HepG2 (cell line): ENCODE results near the gene GRIK2.

ENCODE experiments used
- CEBPZ ChIP-seq: IDR thresholded peaks from 2 replicates; pipeline ENCODE4 v1.6.1; 2012; ENCODE audit warnings: low read length, improper control_type of control experiment
- CTCF ChIP-seq: sonication (generic); formaldehyde crosslinking; IDR thresholded peaks from 2 replicates; pipeline ENCODE4 v1.5.0; 2020; ENCODE audit warnings: mild to moderate bottlenecking, missing genetic modification reagents, moderate library complexity
- EZH2 ChIP-seq: conservative IDR thresholded peaks from 2 replicates; pipeline ENCODE4 v1.6.1; 2012; ENCODE audit warnings: mild to moderate bottlenecking, low read depth, low read length, moderate library complexity
- GTF2F1 ChIP-seq: fragments of 150-350 bp; IDR thresholded peaks from 2 replicates; pipeline ENCODE4 v1.6.1; 2014; ENCODE audit warnings: low read length
- HCFC1 ChIP-seq: fragments of 150-350 bp; IDR thresholded peaks from 2 replicates; pipeline ENCODE4 v1.6.1; 2014; ENCODE audit warnings: low read depth, low read length
- MAZ ChIP-seq, 2 experiments: sonication (generic) in 1 of 2; formaldehyde crosslinking in 1 of 2; IDR thresholded peaks; 2 replicates each; pipeline versions ENCODE4 v1.5.0 to v1.6.1; 2012 to 2020; ENCODE audit warnings: low read depth in 2 of 2, mild to moderate bottlenecking in 2 of 2, borderline replicate concordance in 1 of 2, improper control_type of control experiment in 1 of 2, low read length in 1 of 2, missing genetic modification reagents in 1 of 2, moderate library complexity in 1 of 2
- MED8 ChIP-seq: sonication (generic); formaldehyde crosslinking; IDR thresholded peaks from 2 replicates; pipeline ENCODE4 v1.8.1; 2023; ENCODE audit warnings: mild to moderate bottlenecking, missing genetic modification reagents; ENCODE audit not compliant: insufficient replicate concordance
- PRPF4 ChIP-seq: fragments of 200-400 bp; formaldehyde crosslinking; IDR thresholded peaks from 2 replicates; pipeline ENCODE4 v1.6.1; 2016; ENCODE audit warnings: low read length, low read depth; ENCODE audit not compliant: poor library complexity, severe bottlenecking
- RNF2 ChIP-seq: fragments of 450-650 bp; conservative IDR thresholded peaks from 2 replicates; pipeline ENCODE4 v1.6.1; 2016; ENCODE audit warnings: low read depth
- SNAPC2 ChIP-seq: sonication (generic); formaldehyde crosslinking; IDR thresholded peaks from 2 replicates; pipeline ENCODE4 v1.8.1; 2022; ENCODE audit warnings: mild to moderate bottlenecking, missing genetic modification reagents
- TGIF2 ChIP-seq: IDR thresholded peaks from 2 replicates; pipeline ENCODE4 v1.6.1; 2016; ENCODE audit warnings: control low read depth, missing compliant biosample characterization
- ZNF296 ChIP-seq: sonication (generic); formaldehyde crosslinking; conservative IDR thresholded peaks from 2 replicates; pipeline ENCODE4 v1.5.0; 2020; ENCODE audit warnings: mild to moderate bottlenecking, missing genetic modification reagents
- ZNF335 ChIP-seq: sonication (generic); formaldehyde crosslinking; IDR thresholded peaks from 2 replicates; pipeline ENCODE4 v1.4.0; 2020; ENCODE audit warnings: missing genetic modification reagents
- ZNF607 ChIP-seq: sonication (generic); formaldehyde crosslinking; IDR thresholded peaks from 2 replicates; pipeline ENCODE4 v1.5.1; 2020; ENCODE audit warnings: missing genetic modification reagents, mild to moderate bottlenecking, borderline replicate concordance

GRCh38 chr6:101484781-101485180 is 91.3 kb downstream of the GRIK2 start:
- TF ChIP-seq CTCF (CRISPR knock-in tag) (no peak), PRPF4 (no peak), ZNF335 (CRISPR knock-in tag) (no peak), RNF2 (no peak), EZH2 (no peak), HCFC1 (no peak), SNAPC2 (CRISPR knock-in tag) (no peak), CEBPZ (no peak), MED8 (CRISPR knock-in tag) (no peak), ZNF296 (no peak), ZNF607 (CRISPR knock-in tag) (no peak), MAZ (IDR thresholded peaks at IDR 0.05; ENCODE audit: borderline replicate concordance, low read depth, low read length) (no peak), MAZ (CRISPR knock-in tag; IDR thresholded peaks at IDR 0.05; ENCODE audit: low read depth) (no peak), TGIF2 (CRISPR knock-in tag) (no peak), GTF2F1 (no peak)
